GM10248 (cell line): Measurements from ENCODE around the gene SMAD9.

ENCODE experiments used
- CTCF ChIA-PET: fragments of 300-600 bp; sonication (Branson Sonifier 250); formaldehyde crosslinking; extraction: SDS; loops from one replicate; lab custom pipeline; 2021; ENCODE audit warnings: antibody characterized with exemption; lab: Yijun Ruan, JAX
- POLR2A ChIA-PET: fragments of 350-650 bp; sonication (Branson Sonifier 250); formaldehyde crosslinking; extraction: SDS; loops from one replicate; lab custom pipeline; 2020; ENCODE audit warnings: antibody characterized with exemption; lab: Yijun Ruan, JAX
- DNase-seq: peaks from one replicate; pipeline ENCODE4 v3.0.0; 2012; ENCODE audit errors: extremely low spot score
- TF ChIP-seq, protein P1 (sequence below): IDR thresholded peaks from 2 replicates; pipeline ENCODE4 v1.5.1; 2012; ENCODE audit warnings: mild to moderate bottlenecking, low read depth; ENCODE audit errors: extremely low read depth, missing control alignments, control extremely low read depth

SMAD9 gene

DNA sequence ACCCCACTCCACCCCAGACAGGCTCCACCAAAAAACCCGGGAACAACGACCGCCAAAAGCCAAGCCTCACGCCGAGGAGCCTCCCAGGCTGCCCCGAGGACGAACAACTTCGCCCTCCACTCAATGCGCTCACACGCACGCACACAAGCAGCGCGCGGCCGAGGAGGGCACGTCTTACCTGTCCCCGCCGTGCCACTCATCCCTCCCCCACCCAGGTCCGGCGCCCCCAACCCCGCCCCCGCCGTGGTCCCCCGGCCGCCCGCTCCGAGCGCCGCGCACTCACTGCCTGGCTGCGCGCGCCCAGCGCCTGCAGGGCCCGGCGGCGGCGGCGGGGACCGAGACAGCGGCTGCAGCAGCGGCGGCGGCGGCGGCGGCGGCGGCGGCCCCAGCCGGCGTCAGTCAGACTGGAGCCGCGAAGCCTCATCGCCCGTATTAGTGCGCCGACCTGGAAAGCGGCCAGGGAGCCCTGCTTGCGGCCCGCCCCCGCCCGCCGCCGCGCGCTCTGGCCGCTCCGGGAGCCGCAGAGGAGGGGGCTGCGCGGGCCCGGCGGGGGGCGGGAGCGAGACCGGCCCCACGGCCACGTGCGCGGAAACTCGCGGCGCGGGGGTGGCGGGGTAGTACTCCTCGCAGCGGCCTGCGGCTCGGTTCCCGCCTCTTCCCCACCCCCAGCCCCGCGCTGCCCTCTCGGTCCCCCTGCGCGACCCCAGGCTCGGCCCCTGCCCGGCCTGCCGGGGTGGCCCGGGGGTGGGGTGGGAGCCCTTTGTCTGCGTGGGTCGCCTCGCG lies at the start of gene SMAD9:
Gene SMAD9 (minus strand): TSS at position 406 of the 783 bp plus-strand sequence. CDS start 40,549 bp downstream, outside the sequence.
- POLR2A ChIA-PET = no interaction called here
- CTCF ChIA-PET = no interaction called here
- peak; percentile 49 for DNase-seq
- TF ChIP-seq, protein P1, sequence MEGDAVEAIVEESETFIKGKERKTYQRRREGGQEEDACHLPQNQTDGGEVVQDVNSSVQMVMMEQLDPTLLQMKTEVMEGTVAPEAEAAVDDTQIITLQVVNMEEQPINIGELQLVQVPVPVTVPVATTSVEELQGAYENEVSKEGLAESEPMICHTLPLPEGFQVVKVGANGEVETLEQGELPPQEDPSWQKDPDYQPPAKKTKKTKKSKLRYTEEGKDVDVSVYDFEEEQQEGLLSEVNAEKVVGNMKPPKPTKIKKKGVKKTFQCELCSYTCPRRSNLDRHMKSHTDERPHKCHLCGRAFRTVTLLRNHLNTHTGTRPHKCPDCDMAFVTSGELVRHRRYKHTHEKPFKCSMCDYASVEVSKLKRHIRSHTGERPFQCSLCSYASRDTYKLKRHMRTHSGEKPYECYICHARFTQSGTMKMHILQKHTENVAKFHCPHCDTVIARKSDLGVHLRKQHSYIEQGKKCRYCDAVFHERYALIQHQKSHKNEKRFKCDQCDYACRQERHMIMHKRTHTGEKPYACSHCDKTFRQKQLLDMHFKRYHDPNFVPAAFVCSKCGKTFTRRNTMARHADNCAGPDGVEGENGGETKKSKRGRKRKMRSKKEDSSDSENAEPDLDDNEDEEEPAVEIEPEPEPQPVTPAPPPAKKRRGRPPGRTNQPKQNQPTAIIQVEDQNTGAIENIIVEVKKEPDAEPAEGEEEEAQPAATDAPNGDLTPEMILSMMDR = no peak

DNA sequence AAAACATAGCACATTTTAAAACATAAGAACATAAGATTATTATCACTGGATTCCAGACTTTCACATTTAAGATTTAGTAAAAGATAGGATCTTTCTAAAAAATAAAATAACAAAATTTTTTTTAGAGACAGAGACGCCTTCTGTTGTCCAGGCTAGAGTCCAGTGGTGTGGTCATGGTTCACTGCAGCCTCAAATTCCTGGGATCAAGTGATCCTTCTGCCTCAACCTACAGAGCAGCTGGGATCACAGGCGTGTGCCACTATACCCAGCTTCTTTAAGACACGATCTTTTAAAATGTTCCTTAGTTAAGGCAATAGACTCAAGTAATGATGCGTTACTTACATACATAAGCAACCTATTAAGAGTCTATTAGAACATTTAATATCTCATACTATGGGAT lies 46.4 kb upstream of the SMAD9 start:
- DNase-seq = no peak
- TF ChIP-seq, protein P1 = no peak
- POLR2A ChIA-PET = no interaction called here
- CTCF ChIA-PET = no interaction called here

DNA sequence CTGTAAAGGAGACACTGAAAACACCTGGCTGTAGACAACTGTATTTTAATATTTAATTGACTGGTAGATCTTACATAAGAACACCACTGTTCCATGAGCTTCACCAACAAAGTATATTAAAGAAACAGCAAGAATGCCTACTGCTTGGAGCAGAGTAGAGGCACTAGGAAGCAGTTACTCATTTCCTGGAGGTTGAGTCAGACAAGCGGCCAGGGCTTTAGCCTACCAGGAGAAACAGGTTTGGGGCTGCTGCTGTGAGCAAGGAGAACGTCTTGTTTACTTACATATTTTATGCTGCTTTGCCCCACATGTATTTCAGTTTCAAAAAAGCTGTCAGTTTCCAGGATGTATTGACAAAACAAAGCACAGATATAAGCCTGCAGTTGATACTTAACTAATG lies 45.7 kb upstream of the SMAD9 start:
- TF ChIP-seq, protein P1 = no peak
- ChIA-PET POLR2A (no interaction called here), CTCF (no interaction called here)
- DNase-seq = no peak

DNA sequence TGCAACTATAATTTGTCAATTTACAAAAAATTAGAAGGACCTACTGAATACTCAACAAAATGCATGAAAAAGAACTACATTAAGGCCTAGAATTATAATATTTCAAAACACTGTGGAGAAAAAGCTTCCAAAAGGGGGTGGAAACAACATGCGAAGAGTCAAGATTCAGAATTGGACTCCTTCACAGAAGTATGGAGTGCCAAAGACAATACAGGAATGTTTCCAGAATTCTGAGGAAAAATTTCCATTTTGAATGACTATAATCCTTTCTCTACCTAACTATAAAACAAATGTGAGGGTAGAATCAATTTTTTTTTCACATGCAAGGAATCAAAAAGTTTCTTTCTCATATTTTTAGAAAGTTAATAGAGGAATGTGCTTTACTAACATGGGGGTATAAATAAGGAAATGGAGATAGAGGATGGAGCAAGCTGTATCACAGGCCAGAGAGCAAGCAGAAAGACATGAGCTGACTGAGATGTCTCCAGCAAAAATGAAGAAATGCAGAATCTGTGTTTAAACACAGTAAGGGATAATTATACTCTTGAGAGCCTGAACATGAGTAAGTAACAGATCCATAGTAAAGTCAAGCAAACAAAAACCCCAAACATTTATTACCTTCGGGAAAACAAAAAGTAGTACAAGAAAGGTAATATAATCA lies 39.5 kb upstream of the SMAD9 start:
- DNase-seq = no peak
- POLR2A ChIA-PET = no interaction called here
- CTCF ChIA-PET = interaction anchor here (0.9 to 1.5 kb wide), 5 partner anchors 9 to 30 kb away, joined by 3 to 6 read pairs (median 4); no protein-coding TSS in a partner anchor
- TF ChIP-seq, protein P1 = no peak

DNA sequence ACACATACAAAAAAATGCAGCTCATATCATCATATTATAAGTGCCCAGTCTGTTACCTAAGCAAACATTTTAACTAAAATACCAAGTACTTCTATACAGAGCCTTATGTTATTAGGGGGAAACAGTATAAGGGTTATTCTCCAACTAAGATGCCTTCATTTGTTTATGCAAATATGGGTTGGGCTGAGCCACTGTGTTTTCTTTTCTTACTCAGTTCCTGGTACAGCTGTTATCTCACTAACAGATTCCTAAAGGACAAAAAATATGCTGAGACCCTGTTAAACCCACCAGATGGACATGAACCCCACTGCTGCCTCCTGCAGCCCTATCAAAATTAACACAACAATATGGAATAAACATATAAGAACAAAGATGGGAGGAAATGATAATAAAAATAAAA lies 34.5 kb upstream of the SMAD9 start:
- ChIA-PET CTCF (interaction anchor here (1.1 to 1.3 kb wide), 2 partner anchors 26 to 44 kb away, joined by 3 read pairs; partner anchors contain the start of gene ALG5), POLR2A (no interaction called here)
- no peak for DNase-seq
- TF ChIP-seq, protein P1 = no peak

DNA sequence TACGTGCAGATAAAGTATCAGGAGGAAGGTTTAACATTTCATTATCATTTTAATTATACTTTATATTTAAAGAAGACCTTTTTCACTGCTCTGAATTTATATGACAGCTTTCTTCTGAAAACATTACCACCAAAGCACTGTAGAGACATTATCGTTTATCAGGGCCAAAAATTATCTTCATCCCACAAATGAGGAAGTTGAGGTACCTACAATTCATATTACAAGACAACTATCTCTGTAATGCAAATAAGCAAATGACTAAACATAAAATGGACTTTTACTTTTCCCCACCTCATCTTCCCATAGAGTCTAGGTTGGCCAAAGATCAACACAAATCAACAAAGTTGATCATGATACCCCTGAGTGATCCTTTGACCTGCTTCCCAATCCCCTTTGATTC lies 30.9 kb upstream of the SMAD9 start:
- POLR2A ChIA-PET = no interaction called here
- TF ChIP-seq, protein P1 = no peak
- CTCF ChIA-PET = interaction anchor here (1.7 kb wide), 1 partner anchor 12 kb away, joined by 4 read pairs; no protein-coding TSS in a partner anchor
- DNase-seq = no peak
